Measurements from ENCODE around the gene PPTC7.
"Not testable (repeated sequence)": the region's sequence is repeated elsewhere in the genome, so short reads cannot be mapped to it uniquely, and the experiment has no call there.

PPTC7 gene

DNA sequence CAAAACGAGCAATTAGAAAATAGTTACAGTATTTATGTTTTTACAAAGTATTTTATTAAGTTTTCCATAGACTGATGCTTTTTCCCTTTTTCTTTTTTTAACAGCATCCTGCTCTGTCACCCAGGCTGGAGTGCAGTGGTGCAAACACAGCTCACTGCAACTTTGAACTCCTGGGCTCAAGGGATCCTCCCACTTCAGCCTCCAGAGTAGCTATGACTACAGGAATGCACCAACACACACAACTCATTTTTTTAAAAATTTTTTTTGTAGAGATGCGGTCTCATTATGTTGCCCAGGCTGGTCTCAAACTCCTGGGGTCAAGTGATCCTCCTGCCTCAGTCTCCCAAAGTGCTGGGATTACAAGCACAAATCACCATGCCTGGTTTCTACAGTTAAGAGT is 24.2 kb downstream of the PPTC7 start:
- ATAC-seq, H3K4me3 Mint-ChIP-seq, H3K27ac Mint-ChIP-seq, H3K27me3 Mint-ChIP-seq, H3K9me3 Mint-ChIP-seq, DNase-seq: not testable (repeated sequence)
- Mint-ChIP-seq H3K36me3 (ENCODE audit: low read depth) (peaks cover 19% of the 10 kb centered on the region), H3K4me1 (peaks cover 66% of the 10 kb centered on the region)

DNA sequence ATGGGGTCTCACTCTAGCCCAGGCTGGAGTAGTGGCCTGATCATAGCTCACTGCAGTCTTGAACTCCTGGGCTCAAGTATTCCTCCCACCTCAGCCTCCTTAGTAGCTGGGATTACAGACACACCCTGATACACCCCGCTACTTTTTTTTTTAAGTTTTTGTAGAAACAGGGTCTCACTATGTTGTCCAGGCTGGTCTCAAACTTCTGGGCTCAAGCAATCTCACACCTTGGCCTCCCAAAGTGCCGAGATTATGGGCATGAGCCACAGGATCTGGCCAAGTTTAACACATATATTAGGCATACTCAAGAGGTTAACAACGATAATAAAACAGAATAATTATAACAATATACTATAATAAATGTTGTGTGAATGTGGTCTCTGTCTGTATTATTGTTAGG is 25.8 kb downstream of the PPTC7 start:
- H3K27ac Mint-ChIP-seq, result no peak overlapping the region
- no peak overlapping the region for H3K4me3 Mint-ChIP-seq
- peaks cover 52% of the 10 kb centered on the region for H3K4me1 Mint-ChIP-seq

DNA sequence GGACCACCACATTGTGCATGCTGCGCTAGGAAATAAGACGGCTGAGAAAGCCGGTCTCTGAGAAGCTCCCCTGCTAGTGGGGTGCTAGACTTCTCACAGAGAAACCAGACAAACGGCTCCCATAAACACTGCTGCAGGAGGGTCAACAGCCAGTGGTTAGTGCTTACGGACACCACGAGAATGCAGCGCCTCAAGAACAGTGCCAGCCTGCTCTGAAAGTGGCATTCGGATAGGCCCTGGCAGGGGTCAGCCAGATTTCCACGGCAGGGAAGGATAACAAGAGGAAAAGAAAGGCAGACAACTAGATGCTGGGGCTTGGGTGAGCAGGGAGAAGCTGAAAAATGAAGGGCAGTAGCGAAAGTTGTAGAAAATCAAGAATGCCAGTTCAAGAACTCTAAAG is 26.4 kb downstream of the PPTC7 start:
- Mint-ChIP-seq H3K4me1 (peaks cover 47% of the 10 kb centered on the region), H3K36me3 (ENCODE audit: low read depth) (peaks cover 24% of the 10 kb centered on the region), H3K4me3 (no peak overlapping the region), H3K9me3 (peaks cover 3% of the 10 kb centered on the region), H3K27ac (peak overlapping the region; percentile 8), H3K27me3 (no peaks in the 10 kb centered on the region)
- no peak for ATAC-seq
- DNase-seq, result no peak

More for the DNA sequence above, 25.8 kb downstream of the PPTC7 start:
- Mint-ChIP-seq H3K27me3 (no peaks in the 10 kb centered on the region), H3K36me3 (ENCODE audit: low read depth) (peaks cover 19% of the 10 kb centered on the region), H3K9me3 (peaks cover 3% of the 10 kb centered on the region)
- DNase-seq, result no peak
- no peak for ATAC-seq

DNA sequence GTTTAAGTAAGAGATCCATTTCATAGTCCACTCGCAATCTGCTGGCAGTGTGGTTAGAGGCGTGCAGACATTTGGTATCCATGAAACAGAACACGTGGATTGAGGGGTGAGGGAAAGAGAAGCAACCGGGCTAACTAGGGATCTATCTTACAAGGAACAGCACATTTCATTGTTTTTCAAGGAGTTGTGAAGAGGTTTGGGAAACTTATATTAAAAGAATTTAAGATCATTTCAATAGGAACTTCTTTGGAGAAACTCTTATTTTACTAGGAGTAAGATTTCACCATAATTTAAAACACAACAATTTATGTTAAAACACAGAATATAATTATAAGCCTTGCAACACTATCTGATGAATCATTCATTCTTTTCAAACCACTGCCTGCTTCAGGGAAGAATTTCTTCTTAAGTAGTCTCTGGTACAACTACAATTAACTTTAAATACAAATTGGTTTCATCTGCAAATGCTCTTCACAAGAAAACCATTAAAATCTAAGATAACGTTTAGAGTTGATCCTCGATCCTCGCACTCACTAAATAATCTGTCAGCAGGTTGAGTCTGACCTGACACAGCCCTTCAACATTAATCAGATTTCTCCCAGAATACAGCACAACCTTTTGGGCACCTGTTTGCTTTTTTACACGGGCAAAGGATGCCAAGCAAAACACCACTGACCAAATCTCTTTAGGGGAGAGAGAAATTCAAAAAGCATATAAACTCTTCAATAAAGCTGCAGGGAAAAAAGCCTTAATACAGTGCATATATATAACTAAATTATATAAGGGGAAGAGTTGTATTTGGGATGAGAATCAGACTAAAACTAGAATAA is 27.3 kb downstream of the PPTC7 start:
- H3K27me3 Mint-ChIP-seq, result no peaks in the 10 kb centered on the region
- H3K27ac Mint-ChIP-seq, result no peak overlapping the region
- H3K4me1 Mint-ChIP-seq, result peaks cover 40% of the 10 kb centered on the region
- ATAC-seq, result no peak
- DNase-seq, result no peak
- peaks cover 29% of the 10 kb centered on the region for H3K36me3 Mint-ChIP-seq (ENCODE audit: low read depth)
- H3K4me3 Mint-ChIP-seq, result no peak overlapping the region
- peaks cover 3% of the 10 kb centered on the region for H3K9me3 Mint-ChIP-seq

DNA sequence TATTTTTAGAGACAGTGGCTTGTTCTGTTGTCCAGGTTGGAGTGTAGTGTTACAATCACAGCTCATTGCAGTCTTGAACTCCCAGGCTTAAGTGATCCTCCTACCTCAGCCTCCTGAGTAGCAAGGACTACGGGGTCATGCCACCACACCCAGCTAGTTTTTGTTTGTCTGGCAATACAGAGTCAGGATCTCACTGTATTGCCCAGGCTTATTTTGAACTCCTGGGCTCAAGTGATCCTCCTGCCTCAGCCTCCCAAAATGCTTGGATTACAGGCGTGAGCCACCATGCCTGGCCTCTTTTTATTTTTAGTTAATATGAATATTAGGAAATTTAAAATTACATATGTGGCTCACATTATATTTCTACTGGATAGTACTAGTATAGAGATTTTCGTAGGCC is 28.9 kb downstream of the PPTC7 start:
- ATAC-seq, result no peak
- peaks cover 33% of the 10 kb centered on the region for H3K36me3 Mint-ChIP-seq (ENCODE audit: low read depth)
- peaks cover 3% of the 10 kb centered on the region for H3K9me3 Mint-ChIP-seq
- no peak overlapping the region for H3K27ac Mint-ChIP-seq
- peaks cover 45% of the 10 kb centered on the region for H3K4me1 Mint-ChIP-seq
- H3K4me3 Mint-ChIP-seq, result no peak overlapping the region
- no peaks in the 10 kb centered on the region for H3K27me3 Mint-ChIP-seq
- no peak for DNase-seq

DNA sequence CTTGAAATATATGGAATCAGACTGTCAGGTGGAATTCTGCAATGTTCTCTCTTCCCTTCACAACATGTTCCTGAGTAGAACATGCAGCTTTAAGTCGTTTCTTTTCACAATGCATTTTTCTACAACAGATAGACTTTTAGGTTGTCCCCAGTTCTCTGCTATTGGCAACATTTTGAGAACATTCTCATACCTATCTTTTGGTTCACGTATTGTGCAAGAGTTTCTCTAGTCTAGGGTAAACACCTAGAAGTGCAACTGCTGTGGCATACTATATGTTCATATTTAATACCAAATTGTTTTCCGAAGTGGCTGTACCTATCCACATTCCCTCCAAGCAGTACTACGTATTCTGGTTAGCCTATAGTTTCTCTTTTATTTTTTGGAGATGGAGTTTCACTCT is 32.1 kb downstream of the PPTC7 start:
- Mint-ChIP-seq H3K9me3 (no peaks in the 10 kb centered on the region), H3K4me1 (peaks cover 45% of the 10 kb centered on the region), H3K4me3 (no peak overlapping the region), H3K36me3 (ENCODE audit: low read depth) (peaks cover 34% of the 10 kb centered on the region), H3K27me3 (no peaks in the 10 kb centered on the region), H3K27ac (no peak overlapping the region)
- no peak for DNase-seq
- no peak for ATAC-seq

DNA sequence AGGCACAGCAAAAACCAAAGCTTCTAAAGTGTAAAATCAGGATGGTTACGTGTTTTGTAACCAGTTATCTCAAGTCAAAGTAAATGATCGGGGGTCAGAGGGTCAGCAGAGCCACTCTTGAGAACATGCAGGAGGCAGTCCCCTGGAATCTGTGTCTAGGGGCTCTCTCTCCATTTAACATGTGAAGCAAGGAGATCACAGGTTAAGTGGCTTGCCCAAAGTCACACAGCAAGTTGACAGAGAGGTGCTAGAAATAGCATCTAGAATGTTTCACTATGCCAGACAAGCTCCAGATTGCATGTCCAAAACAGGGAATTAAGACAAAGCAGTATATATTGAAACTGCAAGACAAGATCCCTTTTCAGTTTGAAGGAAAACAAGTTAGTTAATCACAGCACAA is 33.4 kb downstream of the PPTC7 start:
- no peaks in the 10 kb centered on the region for H3K27me3 Mint-ChIP-seq
- H3K27ac Mint-ChIP-seq, result peak overlapping the region; percentile 52
- DNase-seq, result no peak
- ATAC-seq, result no peak
- peaks cover 42% of the 10 kb centered on the region for H3K4me1 Mint-ChIP-seq
- peaks cover 43% of the 10 kb centered on the region for H3K36me3 Mint-ChIP-seq (ENCODE audit: low read depth)
- H3K4me3 Mint-ChIP-seq, result no peak overlapping the region
- no peaks in the 10 kb centered on the region for H3K9me3 Mint-ChIP-seq

DNA sequence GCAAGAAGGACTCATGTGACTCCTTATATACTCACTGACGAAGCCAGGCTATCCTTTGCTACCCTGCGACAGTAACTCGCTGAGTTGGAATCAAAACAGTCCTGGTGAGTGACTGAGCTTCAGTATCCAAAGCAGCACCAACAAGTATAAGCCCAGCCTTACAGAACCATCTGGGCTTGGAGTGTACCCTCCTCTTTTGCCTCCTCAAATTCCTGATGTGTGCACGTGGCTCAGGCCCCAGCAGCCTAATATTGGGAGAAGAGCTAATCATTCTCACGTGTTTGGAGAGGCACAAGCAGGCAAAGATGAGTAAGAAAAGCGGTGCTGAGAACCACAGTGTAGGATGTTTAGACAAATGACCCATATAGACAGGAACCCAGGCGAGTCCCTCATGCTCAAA is 34.4 kb downstream of the PPTC7 start:
- peaks cover 48% of the 10 kb centered on the region for H3K36me3 Mint-ChIP-seq (ENCODE audit: low read depth)

DNA sequence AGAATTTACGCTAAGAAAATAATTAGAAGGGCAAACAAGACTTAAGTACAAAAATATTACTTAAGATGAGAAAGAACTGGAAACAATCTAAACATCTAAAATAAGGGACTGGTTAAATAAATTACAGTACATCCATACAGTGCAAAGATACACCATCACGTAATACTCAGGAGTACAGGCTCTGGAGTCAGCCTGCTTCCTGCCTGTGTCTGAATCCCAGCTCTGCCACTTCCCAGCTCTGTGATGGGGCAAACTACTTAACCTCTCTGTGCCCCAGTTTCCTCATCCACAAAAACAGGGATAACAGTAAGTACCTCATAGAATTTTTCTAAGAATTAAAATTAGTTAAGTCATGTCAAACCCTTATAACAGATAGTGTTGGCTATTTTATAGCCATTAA is 36.0 kb downstream of the PPTC7 start:
- DNase-seq (no peak), ATAC-seq (no peak)
- H3K36me3 Mint-ChIP-seq (ENCODE audit: low read depth), result peaks cover 54% of the 10 kb centered on the region
- no peak overlapping the region for H3K4me3 Mint-ChIP-seq
- peaks cover 56% of the 10 kb centered on the region for H3K4me1 Mint-ChIP-seq
- no peaks in the 10 kb centered on the region for H3K27me3 Mint-ChIP-seq
- H3K27ac Mint-ChIP-seq, result no peak overlapping the region
- H3K9me3 Mint-ChIP-seq, result no peaks in the 10 kb centered on the region

More for the DNA sequence above, 34.4 kb downstream of the PPTC7 start:
- Mint-ChIP-seq H3K9me3 (no peaks in the 10 kb centered on the region), H3K27me3 (no peaks in the 10 kb centered on the region), H3K27ac (peak overlapping the region; percentile 55), H3K4me1 (peaks cover 42% of the 10 kb centered on the region), H3K4me3 (no peak overlapping the region)
- no peak for ATAC-seq
- no peak for DNase-seq

DNA sequence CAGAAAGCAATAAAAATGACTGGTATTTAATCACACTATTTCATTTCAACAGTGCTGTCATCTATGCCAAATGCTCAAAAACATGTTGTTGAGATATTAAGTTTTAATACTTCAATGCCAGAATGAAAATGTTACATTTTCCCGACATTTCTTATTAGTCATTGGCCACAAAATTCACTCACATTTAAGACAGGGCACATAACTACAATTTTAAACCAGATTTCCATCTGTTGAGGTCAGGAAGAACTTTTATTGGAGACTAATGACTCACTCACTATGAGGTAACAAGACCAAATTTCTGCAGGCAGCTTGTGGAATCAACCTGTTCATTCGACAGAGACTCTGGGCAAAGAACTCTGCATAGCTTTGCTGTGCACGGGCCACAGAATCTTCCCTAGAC is 36.8 kb downstream of the PPTC7 start:
- no peak for ATAC-seq
- no peak for DNase-seq
- Mint-ChIP-seq H3K4me3 (no peak overlapping the region), H3K27me3 (no peaks in the 10 kb centered on the region), H3K9me3 (no peaks in the 10 kb centered on the region), H3K27ac (peak overlapping the region; percentile 47), H3K36me3 (ENCODE audit: low read depth) (peaks cover 48% of the 10 kb centered on the region), H3K4me1 (peaks cover 57% of the 10 kb centered on the region)

DNA sequence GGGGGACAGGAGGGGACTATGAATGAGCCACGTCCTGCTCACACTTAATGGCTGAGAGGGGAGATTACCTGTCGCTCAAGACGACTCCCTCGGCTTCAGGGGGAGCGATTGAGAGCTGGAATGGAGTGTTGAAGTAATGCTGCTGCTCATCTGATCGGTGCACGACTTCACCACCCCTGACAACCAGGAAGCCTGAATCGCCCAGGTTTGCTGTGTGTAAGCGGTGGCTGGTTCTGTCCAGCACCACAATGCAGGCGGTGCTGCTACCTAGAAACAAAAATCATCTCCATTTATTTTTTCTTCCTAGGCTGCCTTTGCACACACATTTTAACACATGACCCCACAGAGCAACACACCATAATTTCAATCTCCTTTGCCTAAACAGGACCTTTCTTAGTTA is 37.3 kb downstream of the PPTC7 start:
- Mint-ChIP-seq H3K4me3 (no peak overlapping the region), H3K36me3 (ENCODE audit: low read depth) (peaks cover 45% of the 10 kb centered on the region), H3K4me1 (peaks cover 55% of the 10 kb centered on the region), H3K27ac (peak overlapping the region; percentile 47), H3K9me3 (no peaks in the 10 kb centered on the region), H3K27me3 (no peaks in the 10 kb centered on the region)
- DNase-seq (no peak), ATAC-seq (no peak)

DNA sequence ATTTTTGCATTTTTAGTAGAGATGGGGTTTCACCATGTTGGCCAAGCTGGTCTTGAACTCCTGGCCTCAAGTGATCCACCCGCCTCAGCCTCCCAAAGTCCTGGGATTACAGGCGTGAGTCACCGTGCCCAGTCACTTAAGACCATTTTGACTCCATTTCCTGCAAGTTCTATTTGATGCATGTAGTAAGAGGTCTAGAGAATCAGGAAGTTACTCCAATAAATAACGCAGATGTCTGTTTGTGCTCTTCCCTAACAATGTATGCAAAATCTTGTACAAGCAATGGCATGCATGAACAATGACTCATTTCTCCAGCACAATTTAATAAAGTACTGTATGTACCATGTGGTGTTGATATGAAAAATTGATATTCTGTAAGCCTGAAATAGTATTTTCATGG is 37.9 kb downstream of the PPTC7 start:
- peaks cover 43% of the 10 kb centered on the region for H3K36me3 Mint-ChIP-seq (ENCODE audit: low read depth)
- not testable (repeated sequence) for H3K9me3 Mint-ChIP-seq, H3K27me3 Mint-ChIP-seq, H3K4me3 Mint-ChIP-seq, ATAC-seq, DNase-seq
- peaks cover 50% of the 10 kb centered on the region for H3K4me1 Mint-ChIP-seq
- peak overlapping the region; percentile 26 for H3K27ac Mint-ChIP-seq

DNA sequence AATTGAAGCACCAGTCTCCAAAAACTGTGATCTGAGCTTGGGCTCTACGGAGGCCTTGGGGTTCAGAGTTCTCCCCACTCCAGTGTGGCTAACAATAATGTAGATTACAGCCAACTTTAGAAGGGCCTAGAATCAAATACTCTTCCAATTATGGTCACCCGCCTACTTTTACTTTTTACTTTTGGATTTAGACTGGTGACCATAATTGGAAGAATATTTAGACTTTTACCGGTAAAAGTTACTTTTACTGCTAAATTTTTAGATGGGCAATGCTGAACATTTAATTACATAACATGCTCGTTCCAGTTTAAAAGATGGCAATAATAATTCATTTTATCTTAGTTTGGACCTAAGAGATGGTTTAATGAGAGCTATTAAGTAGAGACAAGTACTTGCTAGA is 39.2 kb downstream of the PPTC7 start:
- H3K9me3 Mint-ChIP-seq, result no peaks in the 10 kb centered on the region
- no peak overlapping the region for H3K4me3 Mint-ChIP-seq
- H3K27me3 Mint-ChIP-seq, result no peaks in the 10 kb centered on the region
- peak overlapping the region; percentile 34 for H3K27ac Mint-ChIP-seq
- peaks cover 47% of the 10 kb centered on the region for H3K36me3 Mint-ChIP-seq (ENCODE audit: low read depth)
- DNase-seq (no peak), ATAC-seq (no peak)
- H3K4me1 Mint-ChIP-seq, result peaks cover 44% of the 10 kb centered on the region

DNA sequence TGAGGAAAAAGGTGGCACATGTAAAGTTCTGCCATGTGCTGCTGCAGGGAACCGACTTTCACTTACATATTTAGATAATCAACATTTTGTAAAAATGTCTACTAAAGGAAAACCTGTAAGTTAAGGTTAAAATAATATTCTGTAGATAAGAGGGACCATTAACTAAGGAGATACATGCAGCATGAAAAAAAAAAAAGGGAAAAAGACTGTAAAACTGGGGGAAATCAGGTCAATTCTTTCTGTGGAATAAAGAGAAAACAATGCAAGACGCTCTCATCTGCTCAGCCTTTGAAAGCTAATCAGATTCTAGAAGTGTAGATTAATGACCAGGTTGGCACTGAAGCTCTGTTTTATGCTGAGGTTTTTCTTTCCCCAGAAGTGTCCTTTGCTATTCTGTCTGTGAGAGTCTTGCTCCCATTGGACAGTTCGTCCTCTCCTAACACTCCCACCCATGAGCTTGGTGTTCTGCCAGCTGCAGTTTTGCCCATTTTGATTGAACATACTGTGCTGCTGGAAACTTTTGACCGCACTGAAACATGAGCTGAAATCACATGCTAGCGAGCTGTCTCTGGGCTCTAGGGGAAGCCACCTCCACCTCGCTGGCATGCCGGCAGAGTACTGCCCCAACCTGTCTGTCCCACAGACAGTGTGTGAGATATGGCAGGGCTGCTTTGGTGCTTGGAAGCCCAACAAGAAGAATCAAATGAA is 39.7 kb downstream of the PPTC7 start:
- Mint-ChIP-seq H3K27ac (peak overlapping the region; percentile 34), H3K27me3 (no peaks in the 10 kb centered on the region), H3K4me3 (no peak overlapping the region), H3K36me3 (ENCODE audit: low read depth) (peaks cover 50% of the 10 kb centered on the region), H3K4me1 (peaks cover 40% of the 10 kb centered on the region), H3K9me3 (no peaks in the 10 kb centered on the region)
- DNase-seq (no peak), ATAC-seq (no peak)

DNA sequence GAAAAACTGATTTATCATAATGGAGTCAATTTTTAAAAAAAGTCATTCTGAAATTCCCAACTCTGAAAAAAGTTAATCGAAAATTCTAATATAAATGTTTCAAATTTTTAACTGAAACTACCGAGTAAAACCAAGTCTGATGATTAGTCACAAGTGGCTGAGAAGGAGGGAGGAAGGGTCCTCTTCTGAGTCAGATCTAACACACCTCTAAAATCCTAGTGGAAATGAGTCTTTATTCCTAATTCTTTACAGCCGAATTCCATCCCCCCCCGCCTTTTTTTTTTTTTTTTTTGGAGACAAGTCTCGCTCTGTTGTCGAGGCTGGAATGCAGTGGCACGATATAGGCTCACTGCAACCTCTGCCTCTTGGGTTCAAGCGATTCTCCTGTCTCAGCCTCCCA is 43.1 kb downstream of the PPTC7 start:
- H3K27me3 Mint-ChIP-seq, result no peaks in the 10 kb centered on the region
- H3K4me1 Mint-ChIP-seq, result peaks cover 25% of the 10 kb centered on the region
- peaks cover 48% of the 10 kb centered on the region for H3K36me3 Mint-ChIP-seq (ENCODE audit: low read depth)
- DNase-seq, result no peak
- H3K9me3 Mint-ChIP-seq, result no peaks in the 10 kb centered on the region
- H3K27ac Mint-ChIP-seq, result no peak overlapping the region
- H3K4me3 Mint-ChIP-seq, result no peak overlapping the region
- no peak for ATAC-seq
